ENCODE results near the gene UBE2G2.

DNA sequence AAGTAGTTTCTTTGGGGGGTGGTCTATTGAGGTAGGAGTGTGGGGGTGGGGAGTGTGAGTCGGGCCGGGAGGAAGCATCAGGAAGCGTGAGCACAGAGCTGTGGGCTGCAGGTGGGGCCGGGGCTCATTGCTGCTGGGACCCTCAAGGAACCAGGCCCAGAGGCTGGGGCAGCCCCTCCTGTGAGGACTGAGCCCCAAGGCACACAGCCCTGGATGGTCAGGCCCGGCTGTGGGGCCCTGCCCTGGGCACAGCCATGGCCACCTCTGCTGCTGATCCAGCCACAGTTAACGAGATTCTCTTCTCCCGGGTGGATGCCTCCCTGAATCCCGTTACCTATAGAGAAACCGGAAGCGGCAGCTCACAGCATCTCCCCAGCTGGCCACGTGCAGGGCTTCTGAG lies 39.2 kb upstream of the UBE2G2 start:
- TF ChIP-seq CTCF (IDR thresholded peaks at IDR 0.05; ENCODE audit: low read depth, low read length) (no peak), POLR2A (IDR thresholded peaks at IDR 0.05; ENCODE audit: extremely low read depth, insufficient read length) (no peak)
- TF ChIP-seq, protein P1, sequence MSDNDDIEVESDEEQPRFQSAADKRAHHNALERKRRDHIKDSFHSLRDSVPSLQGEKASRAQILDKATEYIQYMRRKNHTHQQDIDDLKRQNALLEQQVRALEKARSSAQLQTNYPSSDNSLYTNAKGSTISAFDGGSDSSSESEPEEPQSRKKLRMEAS (IDR thresholded peaks at IDR 0.05; ENCODE audit: low read depth, low read length) = no peak

Data from NB4 (cell line).